A673 (cell line): Measurements from ENCODE around the gene FAM151B. TPM values are rescaled to one million over a fixed set of nuclear protein-coding genes. Genes with fewer than 3 reads are reported as not detected.

Source experiments
- BruUV-seq: library from RNA; stranded (reverse); fragments of 400-500 nt; replicated peaks from 2 replicates; lab custom pipeline; 2021; lab: Mats Ljungman, UMichigan
- CTCF ChIA-PET: fragments of 300-600 bp; sonication (Branson Sonifier 250); formaldehyde crosslinking; loops from one replicate; lab custom pipeline; 2022; ENCODE audit warnings: antibody characterized with exemption; lab: Charles Lee
- POLR2A ChIA-PET: fragments of 300-600 bp; sonication (Branson Sonifier 250); formaldehyde crosslinking; loops from one replicate; lab custom pipeline; 2022; ENCODE audit warnings: antibody characterized with exemption; ENCODE audit not compliant: low non-redundant PET; lab: Charles Lee
- DNase-seq: peaks from one replicate; pipeline ENCODE4 v3.0.0-alpha.2; 2015; ENCODE audit warnings: low spot score
- H3K27ac ChIP-seq: fragments of 200-600 bp; sonication (generic); 2 replicates; pipeline ENCODE4 v1.5.1; 2016; ENCODE audit warnings: mixed run types, low read depth, mild to moderate bottlenecking, mixed read lengths, antibody characterized with exemption, low read length; ENCODE audit not compliant: poor library complexity, severe bottlenecking
- H3K27me3 ChIP-seq: fragments of 200-600 bp; sonication (generic); replicated peaks from 2 replicates; pipeline ENCODE4 v1.6.1; 2017; ENCODE audit warnings: mixed run types, low read depth, mild to moderate bottlenecking, mixed read lengths, antibody characterized with exemption, low read length; ENCODE audit not compliant: insufficient read depth, poor library complexity
- H3K36me3 ChIP-seq: fragments of 200-600 bp; sonication (generic); 2 replicates; pipeline ENCODE4 v1.6.1; 2016; ENCODE audit warnings: mixed run types, mild to moderate bottlenecking, mixed read lengths, antibody characterized with exemption, low read length; ENCODE audit not compliant: insufficient read depth, poor library complexity, severe bottlenecking
- H3K4me1 ChIP-seq: fragments of 200-600 bp; sonication (generic); 2 replicates; pipeline ENCODE4 v1.6.1; 2017; ENCODE audit warnings: mixed run types, mild to moderate bottlenecking, mixed read lengths, antibody characterized with exemption, low read length; ENCODE audit not compliant: insufficient read depth, poor library complexity, severe bottlenecking
- H3K4me3 ChIP-seq: fragments of 200-600 bp; sonication (generic); 2 replicates; pipeline ENCODE4 v1.5.1; 2016; ENCODE audit warnings: low read depth, mixed run types, mild to moderate bottlenecking, mixed read lengths, low read length; ENCODE audit not compliant: poor library complexity, severe bottlenecking
- H3K9me3 ChIP-seq: fragments of 200-600 bp; sonication (generic); 2 replicates; pipeline ENCODE4 v1.6.1; 2016; ENCODE audit warnings: mixed run types, low read depth, mild to moderate bottlenecking, mixed read lengths, antibody characterized with exemption, low read length; ENCODE audit not compliant: poor library complexity, severe bottlenecking
- EZH2 ChIP-seq: fragments of 200-600 bp; sonication (generic); IDR thresholded peaks from 2 replicates; pipeline ENCODE4 v1.6.1; 2017; ENCODE audit warnings: borderline replicate concordance, low read depth, mild to moderate bottlenecking, mixed read lengths, antibody characterized with exemption, low read length; ENCODE audit not compliant: poor library complexity, severe bottlenecking
- intact Hi-C: fragments of 100-400 bp; cut with micrococcal nuclease; formaldehyde crosslinking; loops from one replicate; pipeline ENCODE4 v1.10.0; 2022; ENCODE audit not compliant: unreplicated experiment
- total RNA-seq: library from RNA; stranded (reverse); gene quantifications from 2 replicates; pipeline ENCODE4 v1.2.3, GENCODE V29; 2021
- TF ChIP-seq, protein P1 (sequence below): fragments of 300-800, 200-600 bp; sonication (generic); conservative IDR thresholded peaks from 2 replicates; pipeline ENCODE4 v1.5.1; 2017; ENCODE audit warnings: low read depth, mild to moderate bottlenecking, antibody characterized with exemption, low read length, moderate library complexity, mixed read lengths

The FAM151B gene
- total RNA-seq, 1 experiment from 2014 or later: 4.0 TPM

DNA sequence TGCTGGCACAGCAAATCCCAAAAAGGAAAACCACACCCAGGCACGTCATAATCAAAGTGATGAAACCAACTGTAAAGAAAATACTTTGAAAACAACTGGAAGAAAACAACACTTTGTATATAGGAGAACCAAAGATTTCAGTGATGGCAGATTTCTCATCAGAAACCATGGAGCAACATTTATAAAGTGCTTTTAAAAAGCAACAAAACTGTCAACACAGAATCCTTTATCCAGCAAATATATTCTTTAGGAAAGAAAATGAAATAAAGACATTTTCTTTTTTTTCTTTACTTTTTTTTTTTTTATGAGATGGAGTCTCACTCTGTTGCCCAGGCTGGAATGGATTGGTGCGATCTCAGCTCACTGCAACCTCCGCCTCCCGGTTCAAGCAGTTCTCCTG is 5.3 kb upstream of the FAM151B start:
- TF ChIP-seq, protein P1, sequence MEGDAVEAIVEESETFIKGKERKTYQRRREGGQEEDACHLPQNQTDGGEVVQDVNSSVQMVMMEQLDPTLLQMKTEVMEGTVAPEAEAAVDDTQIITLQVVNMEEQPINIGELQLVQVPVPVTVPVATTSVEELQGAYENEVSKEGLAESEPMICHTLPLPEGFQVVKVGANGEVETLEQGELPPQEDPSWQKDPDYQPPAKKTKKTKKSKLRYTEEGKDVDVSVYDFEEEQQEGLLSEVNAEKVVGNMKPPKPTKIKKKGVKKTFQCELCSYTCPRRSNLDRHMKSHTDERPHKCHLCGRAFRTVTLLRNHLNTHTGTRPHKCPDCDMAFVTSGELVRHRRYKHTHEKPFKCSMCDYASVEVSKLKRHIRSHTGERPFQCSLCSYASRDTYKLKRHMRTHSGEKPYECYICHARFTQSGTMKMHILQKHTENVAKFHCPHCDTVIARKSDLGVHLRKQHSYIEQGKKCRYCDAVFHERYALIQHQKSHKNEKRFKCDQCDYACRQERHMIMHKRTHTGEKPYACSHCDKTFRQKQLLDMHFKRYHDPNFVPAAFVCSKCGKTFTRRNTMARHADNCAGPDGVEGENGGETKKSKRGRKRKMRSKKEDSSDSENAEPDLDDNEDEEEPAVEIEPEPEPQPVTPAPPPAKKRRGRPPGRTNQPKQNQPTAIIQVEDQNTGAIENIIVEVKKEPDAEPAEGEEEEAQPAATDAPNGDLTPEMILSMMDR: no peak
- no peak for TF ChIP-seq EZH2
- intact Hi-C loops: loop anchor here (2.0 to 10.0 kb wide), 3 partner anchors 172 to 712 kb away; partner anchors contain the start of genes DHFR and MSH3
- H3K4me3 ChIP-seq: no peak overlapping the region
- H3K9me3 ChIP-seq: no peaks in the 10 kb centered on the region
- no TSS peak for BruUV-seq
- CTCF ChIA-PET: no interaction called here
- DNase-seq: no peak
- no peaks in the 10 kb centered on the region for H3K4me1 ChIP-seq
- H3K36me3 ChIP-seq: peaks cover 2% of the 10 kb centered on the region
- POLR2A ChIA-PET: no interaction called here
- no peaks in the 10 kb centered on the region for H3K27me3 ChIP-seq
- no peak overlapping the region for H3K27ac ChIP-seq

DNA sequence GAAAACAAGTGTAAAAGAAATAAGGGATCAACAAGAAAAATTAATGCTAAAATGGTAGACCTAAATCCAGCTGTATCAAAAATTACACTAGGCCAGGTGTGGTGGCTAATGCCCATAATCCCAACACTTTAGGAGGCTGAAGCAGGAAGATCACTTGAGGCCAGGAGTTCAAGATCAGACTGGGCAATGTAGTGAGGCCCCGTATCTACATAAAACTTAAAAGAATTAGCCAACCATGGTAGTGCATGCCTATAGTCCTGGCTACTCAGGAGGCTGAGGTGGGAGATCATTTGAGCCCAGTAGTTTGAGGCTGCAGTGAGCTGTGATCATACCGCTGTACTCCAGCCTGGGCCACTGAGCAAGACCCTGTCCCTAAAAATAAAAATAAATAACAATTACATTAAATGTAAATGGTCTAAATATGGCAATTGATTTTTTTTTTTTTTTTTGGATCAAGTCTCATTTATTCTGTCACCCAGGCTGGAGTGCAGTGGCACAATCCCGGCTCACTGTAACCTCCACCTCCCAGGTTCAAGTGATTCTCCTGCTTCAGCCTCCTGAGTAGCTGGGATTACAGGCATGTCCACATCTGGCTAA is 4.2 kb upstream of the FAM151B start:
- ChIA-PET CTCF (no interaction called here), POLR2A (no interaction called here)
- Histone ChIP-seq H3K4me3 (no peak overlapping the region), H3K4me1 (no peaks in the 10 kb centered on the region), H3K27me3 (no peaks in the 10 kb centered on the region), H3K27ac (no peak overlapping the region), H3K36me3 (no peaks in the 10 kb centered on the region), H3K9me3 (no peaks in the 10 kb centered on the region)
- BruUV-seq: no TSS peak
- no peak for TF ChIP-seq EZH2
- TF ChIP-seq, protein P1: no peak
- intact Hi-C loops: loop anchor here (2.0 to 10.0 kb wide), 3 partner anchors 171 to 711 kb away; partner anchors contain the start of genes DHFR and MSH3
- DNase-seq: no peak

DNA sequence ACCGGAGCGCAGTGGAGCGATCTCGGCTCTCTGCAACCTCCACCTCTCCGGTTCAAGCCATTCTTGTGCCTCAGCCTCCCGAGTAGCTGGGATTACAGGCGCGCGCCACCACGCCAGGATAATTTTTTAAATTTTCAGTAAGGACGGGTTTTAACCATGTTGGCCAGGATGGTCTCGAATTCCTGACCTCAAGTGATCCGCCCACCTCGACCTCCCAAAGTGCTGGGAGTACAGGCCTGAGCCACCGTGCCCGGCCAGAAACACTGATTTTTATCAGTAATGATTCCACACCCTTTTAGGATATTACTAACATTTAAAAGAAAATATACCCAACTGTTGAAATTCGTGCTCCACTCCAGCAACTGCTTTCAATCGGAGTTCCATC is 464 bp upstream of the FAM151B start:
- no peak for DNase-seq
- peak overlapping the region; percentile 72 for H3K4me3 ChIP-seq
- peak overlapping the region; percentile 64 for H3K27ac ChIP-seq
- TF ChIP-seq EZH2: no peak
- TF ChIP-seq, protein P1: no peak
- H3K36me3 ChIP-seq: no peaks in the 10 kb centered on the region
- H3K27me3 ChIP-seq: no peaks in the 10 kb centered on the region
- TSS peak; percentile 48 for BruUV-seq
- intact Hi-C loops: loop anchor here (5.0 to 10.0 kb wide), 3 partner anchors 185 to 707 kb away; no protein-coding TSS in a partner anchor
- ChIA-PET CTCF (no interaction called here), POLR2A (no interaction called here)
- no peaks in the 10 kb centered on the region for H3K4me1 ChIP-seq
- no peaks in the 10 kb centered on the region for H3K9me3 ChIP-seq
